CD4-positive, CD25-positive, alpha-beta regulatory T cell (primary cell): ENCODE results near the gene ATP8A1. TPM values are rescaled to one million over a fixed set of nuclear protein-coding genes. Genes with fewer than 3 reads are reported as not detected.

Source experiments
- ATAC-seq, 2 donors: fragments of 150-1000 bp; cut with Tn5 transposase; one replicate each; pipeline ENCODE4 v1.10.0; 2021; ENCODE audit warnings: low read depth in 2 of 2, moderate number of reproducible peaks in 2 of 2, moderate library complexity in 1 of 2
- DNase-seq, 3 donors: peaks; one replicate each; pipeline versions ENCODE4 v3.0.0 to v3.0.0-alpha.2; 2012 to 2022; ENCODE audit warnings: mixed read lengths in 1 of 3
- H3K27ac ChIP-seq: one replicate; pipeline ENCODE4 v1.7.0; 2013; ENCODE audit warnings: mild to moderate bottlenecking, low read length; ENCODE audit not compliant: insufficient read depth, poor library complexity, severe bottlenecking
- H3K27me3 ChIP-seq: one replicate; pipeline ENCODE4 v1.7.0; 2013; ENCODE audit warnings: low read length; ENCODE audit not compliant: control insufficient read depth, insufficient read depth
- H3K36me3 ChIP-seq: one replicate; pipeline ENCODE4 v1.7.0; 2013; ENCODE audit warnings: mild to moderate bottlenecking, low read length, moderate library complexity; ENCODE audit not compliant: control insufficient read depth, insufficient read depth
- H3K4me1 ChIP-seq: 2 replicates; pipeline ENCODE4 v1.7.0; 2013; ENCODE audit warnings: mild to moderate bottlenecking, low read length; ENCODE audit not compliant: insufficient read depth, control insufficient read depth, poor library complexity, severe bottlenecking
- H3K4me3 ChIP-seq: one replicate; pipeline ENCODE4 v1.7.0; 2013; ENCODE audit warnings: low read depth, mild to moderate bottlenecking, low read length, moderate library complexity
- H3K9me3 ChIP-seq, 2 experiments: 1 replicate in 1 of 2; 2 replicates in 1 of 2; pipeline ENCODE4 v1.7.0; 2013; ENCODE audit warnings: low read length in 2 of 2, mild to moderate bottlenecking in 1 of 2, moderate library complexity in 1 of 2; ENCODE audit not compliant: control insufficient read depth in 2 of 2
- H3K27ac Mint-ChIP-seq, 3 donors: one replicate each; pipeline ENCODE4 v1.8.0; 2020 to 2022; ENCODE audit warnings: mild to moderate bottlenecking in 3 of 3, mixed read lengths in 3 of 3, moderate library complexity in 2 of 3
- H3K27me3 Mint-ChIP-seq: one replicate; pipeline ENCODE4 v1.8.0; 2022; ENCODE audit warnings: mild to moderate bottlenecking, mixed read lengths
- H3K36me3 Mint-ChIP-seq: one replicate; pipeline ENCODE4 v1.8.0; 2020; ENCODE audit warnings: mixed read lengths
- H3K4me1 Mint-ChIP-seq, 4 donors: one replicate each; pipeline ENCODE4 v1.8.0; 2020 to 2022; ENCODE audit warnings: mixed read lengths in 4 of 4, mild to moderate bottlenecking in 1 of 4
- H3K4me3 Mint-ChIP-seq, 4 donors: one replicate each; pipeline ENCODE4 v1.8.0; 2020 to 2022; ENCODE audit warnings: mild to moderate bottlenecking in 4 of 4, mixed read lengths in 4 of 4, moderate library complexity in 3 of 4
- H3K9me3 Mint-ChIP-seq, 7 donors: one replicate each; pipeline ENCODE4 v1.8.0; 2020 to 2022; ENCODE audit warnings: mixed read lengths in 7 of 7, mild to moderate bottlenecking in 3 of 7, moderate library complexity in 2 of 7
- polyA plus RNA-seq, 4 donors: library from polyadenylated mRNA; unstranded; fragments of 300-500 nt; fragmentation: Illumina TruSeq; gene quantifications; one replicate each; pipeline ENCODE4 v1.2.3, GENCODE V29; 2021
- total RNA-seq: library from RNA; stranded (reverse); gene quantifications from one replicate; pipeline ENCODE4 v1.2.3, GENCODE V29; 2022

ATP8A1 gene
- total and polyA plus RNA-seq, 5 donors from 2014 or later, result 6.3 to 49.9 (median 8.1) TPM

GRCh38 chr4:42618023-42618422 lies 38.9 kb downstream of the ATP8A1 start:
- Mint-ChIP-seq H3K9me3 (peaks cover 0 to 3% (median 0%) of the 10 kb centered on the region in 7 donors), H3K27me3 (no peaks in the 10 kb centered on the region), H3K4me1 (peaks cover 3 to 12% (median 8%) of the 10 kb centered on the region in 4 donors), H3K27ac (no peak overlapping the region), H3K4me3 (no peak overlapping the region), H3K36me3 (peaks cover 64% of the 10 kb centered on the region)
- no peak overlapping the region for H3K27ac ChIP-seq
- H3K36me3 ChIP-seq, result peaks cover 6% of the 10 kb centered on the region
- ATAC-seq (no peak), DNase-seq (no peak)
- H3K9me3 ChIP-seq, result no peaks in the 10 kb centered on the region
- no peaks in the 10 kb centered on the region for H3K4me1 ChIP-seq
- H3K4me3 ChIP-seq, result no peak overlapping the region
- H3K27me3 ChIP-seq, result no peaks in the 10 kb centered on the region

GRCh38 chr4:42617030-42617429 lies 39.9 kb downstream of the ATP8A1 start:
- ATAC-seq (no peak), DNase-seq (no peak)
- no peaks in the 10 kb centered on the region for H3K4me1 ChIP-seq
- no peak overlapping the region for H3K27ac ChIP-seq
- H3K4me3 Mint-ChIP-seq, result no peak overlapping the region
- H3K27ac Mint-ChIP-seq, result no peak overlapping the region
- peaks cover 13% of the 10 kb centered on the region for H3K36me3 ChIP-seq
- H3K27me3 ChIP-seq, result no peaks in the 10 kb centered on the region
- peaks cover 66% of the 10 kb centered on the region for H3K36me3 Mint-ChIP-seq
- H3K9me3 ChIP-seq, result no peaks in the 10 kb centered on the region
- peaks cover 3 to 16% (median 10%) of the 10 kb centered on the region in 4 donors for H3K4me1 Mint-ChIP-seq
- H3K9me3 Mint-ChIP-seq, result peaks cover 0 to 3% (median 0%) of the 10 kb centered on the region in 7 donors
- H3K27me3 Mint-ChIP-seq, result no peaks in the 10 kb centered on the region
- no peak overlapping the region for H3K4me3 ChIP-seq

- Mint-ChIP-seq H3K27me3 (no peaks in the 10 kb centered on the region), H3K36me3 (peaks cover 67% of the 10 kb centered on the region), H3K9me3 (peaks cover 0 to 5% (median 0%) of the 10 kb centered on the region in 7 donors), H3K4me3 (no peak overlapping the region), H3K27ac (no peak overlapping the region), H3K4me1 (peaks cover 3 to 21% (median 9%) of the 10 kb centered on the region in 4 donors)
- H3K27ac ChIP-seq, result no peak overlapping the region
- peaks cover 17% of the 10 kb centered on the region for H3K36me3 ChIP-seq
- H3K4me3 ChIP-seq, result no peak overlapping the region
- H3K4me1 ChIP-seq, result no peaks in the 10 kb centered on the region
- ATAC-seq (no peak), DNase-seq (no peak)
- no peaks in the 10 kb centered on the region for H3K9me3 ChIP-seq
- H3K27me3 ChIP-seq, result no peaks in the 10 kb centered on the region
Observed at GRCh38 chr4:42616572-42616971, 40.3 kb downstream of the ATP8A1 start.

GRCh38 chr4:42615131-42615763 lies 41.7 kb downstream of the ATP8A1 start:
- H3K9me3 ChIP-seq, result no peaks in the 10 kb centered on the region
- no peaks in the 10 kb centered on the region for H3K4me1 ChIP-seq
- Mint-ChIP-seq H3K9me3 (peaks cover 0 to 5% (median 0%) of the 10 kb centered on the region in 7 donors), H3K27ac (no peak overlapping the region), H3K36me3 (peaks cover 71% of the 10 kb centered on the region), H3K4me1 (peaks cover 3 to 18% (median 9%) of the 10 kb centered on the region in 4 donors), H3K4me3 (no peak overlapping the region), H3K27me3 (no peaks in the 10 kb centered on the region)
- H3K27me3 ChIP-seq, result no peaks in the 10 kb centered on the region
- H3K4me3 ChIP-seq, result no peak overlapping the region
- ATAC-seq (no peak), DNase-seq (no peak)
- no peak overlapping the region for H3K27ac ChIP-seq
- peaks cover 20% of the 10 kb centered on the region for H3K36me3 ChIP-seq

- ATAC-seq (no peak), DNase-seq (no peak)
- H3K36me3 ChIP-seq, result peaks cover 25% of the 10 kb centered on the region
- H3K4me3 ChIP-seq, result no peak overlapping the region
- H3K27ac Mint-ChIP-seq, result no peak overlapping the region
- no peak overlapping the region for H3K4me3 Mint-ChIP-seq
- no peaks in the 10 kb centered on the region for H3K9me3 ChIP-seq
- H3K4me1 Mint-ChIP-seq, result peaks cover 7 to 13% (median 9%) of the 10 kb centered on the region in 4 donors
- H3K4me1 ChIP-seq, result no peaks in the 10 kb centered on the region
- H3K9me3 Mint-ChIP-seq, result peaks cover 0 to 5% (median 0%) of the 10 kb centered on the region in 7 donors
- H3K36me3 Mint-ChIP-seq, result peaks cover 63% of the 10 kb centered on the region
- no peak overlapping the region for H3K27ac ChIP-seq
- no peaks in the 10 kb centered on the region for H3K27me3 ChIP-seq
- H3K27me3 Mint-ChIP-seq, result no peaks in the 10 kb centered on the region
Observed at GRCh38 chr4:42612898-42613297, 44.0 kb downstream of the ATP8A1 start.

GRCh38 chr4:42610941-42611340 lies 46.0 kb downstream of the ATP8A1 start:
- peaks cover 47% of the 10 kb centered on the region for H3K36me3 Mint-ChIP-seq
- H3K27ac Mint-ChIP-seq, result no peak overlapping the region
- no peak for ATAC-seq

GRCh38 chr4:42609051-42609450 lies 47.9 kb downstream of the ATP8A1 start:
- Histone ChIP-seq H3K4me1 (no peaks in the 10 kb centered on the region), H3K27me3 (no peaks in the 10 kb centered on the region), H3K4me3 (no peak overlapping the region), H3K36me3 (peaks cover 28% of the 10 kb centered on the region), H3K9me3 (no peaks in the 10 kb centered on the region), H3K27ac (no peak overlapping the region)
- peaks cover 11 to 20% (median 13%) of the 10 kb centered on the region in 4 donors for H3K4me1 Mint-ChIP-seq
- no peak for ATAC-seq
- H3K9me3 Mint-ChIP-seq, result peaks cover 0 to 2% (median 0%) of the 10 kb centered on the region in 7 donors
- no peaks in the 10 kb centered on the region for H3K27me3 Mint-ChIP-seq
- H3K27ac Mint-ChIP-seq, result peak overlapping the region in 1 of 3 donors; percentile 70
- peaks cover 50% of the 10 kb centered on the region for H3K36me3 Mint-ChIP-seq
- H3K4me3 Mint-ChIP-seq, result no peak overlapping the region
- no peak for DNase-seq

More at GRCh38 chr4:42610941-42611340, 46.0 kb downstream of the ATP8A1 start:
- Histone ChIP-seq H3K4me3 (no peak overlapping the region), H3K36me3 (peaks cover 26% of the 10 kb centered on the region), H3K27ac (no peak overlapping the region), H3K27me3 (no peaks in the 10 kb centered on the region), H3K9me3 (no peaks in the 10 kb centered on the region), H3K4me1 (no peaks in the 10 kb centered on the region)
- no peak overlapping the region for H3K4me3 Mint-ChIP-seq
- no peak for DNase-seq
- H3K4me1 Mint-ChIP-seq, result peaks cover 6 to 15% (median 9%) of the 10 kb centered on the region in 4 donors
- peaks cover 0 to 5% (median 0%) of the 10 kb centered on the region in 7 donors for H3K9me3 Mint-ChIP-seq
- no peaks in the 10 kb centered on the region for H3K27me3 Mint-ChIP-seq

- Histone ChIP-seq H3K9me3 (no peaks in the 10 kb centered on the region), H3K27ac (no peak overlapping the region), H3K27me3 (no peaks in the 10 kb centered on the region), H3K4me1 (no peaks in the 10 kb centered on the region), H3K36me3 (peaks cover 28% of the 10 kb centered on the region), H3K4me3 (no peak overlapping the region)
- Mint-ChIP-seq H3K9me3 (peaks cover 0 to 2% (median 0%) of the 10 kb centered on the region in 7 donors), H3K4me1 (peaks cover 11 to 24% (median 14%) of the 10 kb centered on the region in 4 donors), H3K27me3 (no peaks in the 10 kb centered on the region), H3K36me3 (peaks cover 52% of the 10 kb centered on the region), H3K4me3 (no peak overlapping the region), H3K27ac (no peak overlapping the region)
- DNase-seq (no peak), ATAC-seq (no peak)
Observed at GRCh38 chr4:42608551-42608950, 48.4 kb downstream of the ATP8A1 start.
